Calu3 (cell line): ENCODE results near the gene PRRG3. TPM values are rescaled to one million over a fixed set of nuclear protein-coding genes. Genes with fewer than 3 reads are reported as not detected.

Experiments
- Bru-seq: library from RNA; stranded (reverse); fragments of 400-500 nt; gene quantifications from one replicate; lab custom pipeline; 2021; lab: Mats Ljungman, UMichigan
- BruChase-seq, 2 experiments: library from RNA; stranded (reverse); fragments of 400-500 nt; gene quantifications; one replicate each; lab custom pipeline; 2021; lab: Mats Ljungman, UMichigan
- BruUV-seq: library from RNA; stranded (reverse); fragments of 400-500 nt; replicated peaks from 2 replicates; lab custom pipeline; 2021; lab: Mats Ljungman, UMichigan
- CTCF ChIA-PET: fragments of 300-600 bp; sonication (Branson Sonifier 250); formaldehyde crosslinking; loops from one replicate; lab custom pipeline; 2022; ENCODE audit warnings: antibody characterized with exemption; lab: Charles Lee
- DNase-seq: peaks from one replicate; pipeline ENCODE4 v3.0.0; 2022
- H3K27ac Mint-ChIP-seq: one replicate; pipeline ENCODE4 v1.8.0; 2022; ENCODE audit warnings: mixed read lengths; ENCODE audit not compliant: unreplicated experiment
- H3K27me3 Mint-ChIP-seq: one replicate; pipeline ENCODE4 v1.8.0; 2022; ENCODE audit warnings: mixed read lengths; ENCODE audit not compliant: unreplicated experiment
- H3K36me3 Mint-ChIP-seq: one replicate; pipeline ENCODE4 v1.8.0; 2022; ENCODE audit warnings: mild to moderate bottlenecking, moderate library complexity, mixed read lengths; ENCODE audit not compliant: insufficient read depth, unreplicated experiment
- H3K4me1 Mint-ChIP-seq: one replicate; pipeline ENCODE4 v1.8.0; 2022; ENCODE audit warnings: mild to moderate bottlenecking, low read depth, mixed read lengths; ENCODE audit not compliant: unreplicated experiment
- H3K4me3 Mint-ChIP-seq: one replicate; pipeline ENCODE4 v1.8.0; 2022; ENCODE audit warnings: mild to moderate bottlenecking, low read depth, moderate library complexity, mixed read lengths; ENCODE audit not compliant: unreplicated experiment
- H3K9me3 Mint-ChIP-seq: one replicate; pipeline ENCODE4 v1.8.0; 2022; ENCODE audit warnings: low read depth, mixed read lengths; ENCODE audit not compliant: unreplicated experiment
- CTCF ChIP-seq: fragments of 200-600 bp; IDR thresholded peaks from one replicate; pipeline ENCODE4 v1.8.0; 2022; ENCODE audit warnings: antibody characterized with exemption; ENCODE audit not compliant: unreplicated experiment
- intact Hi-C: fragments of 100-400 bp; cut with micrococcal nuclease; formaldehyde crosslinking; loops from one replicate; pipeline ENCODE4 v1.10.0; 2022; ENCODE audit not compliant: unreplicated experiment
- long read RNA-seq: library from polyadenylated mRNA; stranded (forward); transcript quantifications from one replicate; pipeline ENCODE4 v2.0.0, GENCODE V29; 2022
- total RNA-seq: library from RNA; stranded (reverse); gene quantifications from 2 replicates; pipeline ENCODE4 v1.2.3, GENCODE V29; 2022

Gene PRRG3
- total RNA-seq (not detected in 2 replicates), Bru-seq, nascent RNA (not detected), BruChase-seq, experiment 1, labeled RNA remaining after a 6-hour chase (not detected), BruChase-seq, experiment 2, labeled RNA remaining after a 2-hour chase (not detected)
- long read RNA-seq, result 0 reads

DNA sequence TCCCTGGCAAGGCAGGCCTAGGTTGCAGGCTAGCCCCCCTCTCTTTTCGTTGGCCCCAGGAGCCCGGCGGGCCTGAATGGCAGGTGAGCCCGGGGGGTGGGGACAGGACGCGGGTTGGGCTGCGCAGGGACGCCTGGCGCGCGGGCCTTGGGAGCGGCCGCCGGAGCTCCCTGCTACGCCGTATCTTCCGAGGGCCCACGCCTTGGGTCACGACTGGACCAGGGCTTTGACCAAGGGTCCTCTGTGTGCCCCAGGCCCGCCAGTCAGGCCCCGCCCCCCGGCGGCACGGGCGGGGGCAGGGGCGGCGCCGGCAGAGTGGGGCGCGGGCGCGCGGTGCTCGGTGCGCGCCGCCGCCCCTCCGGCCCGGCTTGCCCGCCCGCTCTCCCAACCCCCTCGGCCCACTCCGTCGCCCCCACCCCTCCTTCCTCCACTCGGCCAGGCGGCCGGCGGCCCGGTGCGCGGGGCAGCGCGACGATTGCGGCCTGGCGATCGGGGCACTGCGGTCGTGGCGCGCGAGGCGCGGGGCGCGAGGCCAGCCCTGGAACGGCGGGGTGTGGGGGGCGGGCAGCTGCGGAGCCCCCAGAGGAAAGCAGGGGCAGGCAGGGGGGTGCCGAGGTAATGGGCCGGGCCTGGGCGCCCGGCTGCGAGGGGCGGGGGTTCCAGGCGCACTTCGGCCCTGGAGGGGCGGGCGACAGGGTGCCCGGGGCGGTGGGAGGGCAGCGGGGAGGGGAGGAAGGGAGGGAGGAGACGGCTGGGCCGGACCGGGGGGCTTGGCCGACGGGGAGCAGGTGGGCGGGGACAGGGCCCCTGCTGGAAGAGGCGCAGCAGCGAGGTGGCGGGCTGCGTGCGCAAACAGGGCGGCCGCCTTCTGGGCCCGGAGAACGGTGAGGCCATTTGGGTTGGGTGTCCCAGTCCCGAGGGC, at the start of gene PRRG3:
TSS of gene PRRG3 (plus strand) at position 798 of the 922 bp plus-strand sequence. CDS start 3,357 bp downstream, outside the sequence.
- CTCF ChIA-PET, result no interaction called here
- Mint-ChIP-seq H3K4me1 (no peaks in the 10 kb centered on the region), H3K27ac (no peak within 1 kb of the TSS), H3K27me3 (peaks cover 32% of the 10 kb centered on the region), H3K4me3 (no peak within 1 kb of the TSS), H3K36me3 (no peaks in the 10 kb centered on the region), H3K9me3 (no peaks in the 10 kb centered on the region)
- no peak for DNase-seq
- no peak for TF ChIP-seq CTCF
- intact Hi-C loops, result no loop called here
- no TSS peak for BruUV-seq

DNA sequence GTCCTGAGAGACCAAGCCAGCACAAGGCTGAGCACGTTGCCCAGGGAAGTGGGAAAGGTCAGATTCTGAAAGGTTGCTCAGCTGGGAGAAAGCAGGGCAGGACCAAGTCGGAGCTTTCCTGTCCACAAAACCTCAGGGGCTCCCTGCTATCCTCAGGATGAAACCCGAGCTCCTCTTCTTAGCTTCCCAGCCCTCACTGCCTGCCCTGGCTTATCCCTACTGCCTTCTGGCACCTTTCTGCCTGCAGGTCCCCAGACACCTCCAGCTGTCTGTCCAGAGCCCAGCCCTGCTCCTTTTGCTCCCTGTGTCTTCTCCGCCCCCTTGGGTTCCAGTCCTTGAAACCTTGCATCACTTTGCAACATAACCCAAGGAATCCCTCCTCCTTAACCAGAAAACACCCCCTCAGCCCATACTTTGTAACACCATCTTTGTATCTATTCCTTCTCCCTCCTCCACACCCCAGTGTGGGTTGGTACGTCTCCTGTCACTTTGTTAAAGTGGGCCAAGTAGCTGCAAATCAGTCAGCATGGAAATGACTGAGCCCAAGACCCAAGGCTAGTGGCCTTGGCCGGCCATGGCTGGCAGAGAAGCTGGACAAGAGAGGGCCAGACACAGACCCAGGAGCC, 20.0 kb upstream of the PRRG3 start:
- BruUV-seq, result no TSS peak
- Mint-ChIP-seq H3K27ac (no peak overlapping the region), H3K9me3 (no peaks in the 10 kb centered on the region), H3K4me1 (no peaks in the 10 kb centered on the region), H3K27me3 (peaks cover 50% of the 10 kb centered on the region), H3K36me3 (no peaks in the 10 kb centered on the region), H3K4me3 (no peak overlapping the region)
- DNase-seq, result no peak
- intact Hi-C loops, result no loop called here
- CTCF ChIA-PET, result no interaction called here
- TF ChIP-seq CTCF, result no peak

- DNase-seq, result no peak
- H3K36me3 Mint-ChIP-seq, result no peaks in the 10 kb centered on the region
- peaks cover 54% of the 10 kb centered on the region for H3K27me3 Mint-ChIP-seq
- no peaks in the 10 kb centered on the region for H3K9me3 Mint-ChIP-seq
- H3K27ac Mint-ChIP-seq, result no peak overlapping the region
- no peak overlapping the region for H3K4me3 Mint-ChIP-seq
- intact Hi-C loops, result no loop called here
- no peaks in the 10 kb centered on the region for H3K4me1 Mint-ChIP-seq
- CTCF ChIA-PET, result no interaction called here
- BruUV-seq, result no TSS peak
- TF ChIP-seq CTCF, result no peak
These were observed 19.1 kb upstream of the PRRG3 start for GRCh38 chrX:151676196-151676595.

GRCh38 chrX:151679798-151680402, 15.4 kb upstream of the PRRG3 start:
- TF ChIP-seq CTCF, result no peak
- CTCF ChIA-PET, result interaction anchor here (1.7 kb wide), 1 partner anchor 528 kb away, joined by 6 read pairs; no protein-coding TSS in a partner anchor
- Mint-ChIP-seq H3K4me1 (no peaks in the 10 kb centered on the region), H3K9me3 (no peaks in the 10 kb centered on the region), H3K36me3 (no peaks in the 10 kb centered on the region), H3K4me3 (no peak overlapping the region), H3K27ac (no peak overlapping the region), H3K27me3 (peaks cover 76% of the 10 kb centered on the region)
- BruUV-seq, result no TSS peak
- intact Hi-C loops, result no loop called here
- DNase-seq, result no peak
